ENCODE data around the gene TSPAN9.

Gene TSPAN9

GRCh38 chr12:3123729-3124128, 46.5 kb downstream of the TSPAN9 start:
- Histone ChIP-seq H3K27ac (no peak overlapping the region), H3K4me3 (no peak overlapping the region), H3K9me3 (ENCODE audit: low read depth, low read length) (no peaks in the 10 kb centered on the region; the same call in 1 of the 2 replicates), H3K9ac (ENCODE audit: insufficient read length) (no peak overlapping the region), H3K36me3 (ENCODE audit: insufficient read depth, low read length) (no peaks in the 10 kb centered on the region)
- DNase-seq (ENCODE audit: low read depth, low spot score): no peak
- TF ChIP-seq POLR2AphosphoS5 (IDR thresholded peaks at IDR 0.05; ENCODE audit: borderline replicate concordance, low read depth, low read length): no peak
- no peak for TF ChIP-seq EZH2 (IDR thresholded peaks at IDR 0.05)
- TF ChIP-seq FOXP2 (optimal IDR thresholded peaks at IDR 0.05; ENCODE audit: control extremely low read depth, extremely low read length, insufficient read depth): no peak

GRCh38 chr12:3124917-3125316, 47.7 kb downstream of the TSPAN9 start:
- Histone ChIP-seq H3K9me3 (ENCODE audit: low read depth, low read length) (no peaks in the 10 kb centered on the region; the same call in 1 of the 2 replicates), H3K9ac (ENCODE audit: insufficient read length) (no peak overlapping the region), H3K27ac (no peak overlapping the region), H3K4me3 (no peak overlapping the region), H3K36me3 (ENCODE audit: insufficient read depth, low read length) (no peaks in the 10 kb centered on the region)
- DNase-seq (ENCODE audit: low read depth, low spot score): no peak
- TF ChIP-seq POLR2AphosphoS5 (IDR thresholded peaks at IDR 0.05; ENCODE audit: borderline replicate concordance, low read depth, low read length) (no peak), EZH2 (IDR thresholded peaks at IDR 0.05) (no peak), FOXP2 (optimal IDR thresholded peaks at IDR 0.05; ENCODE audit: control extremely low read depth, extremely low read length, insufficient read depth) (no peak)

GRCh38 chr12:3125674-3126073, 48.5 kb downstream of the TSPAN9 start:
- H3K4me3 ChIP-seq: no peak overlapping the region
- TF ChIP-seq EZH2 (IDR thresholded peaks at IDR 0.05) (no peak), POLR2AphosphoS5 (IDR thresholded peaks at IDR 0.05; ENCODE audit: borderline replicate concordance, low read depth, low read length) (no peak), FOXP2 (optimal IDR thresholded peaks at IDR 0.05; ENCODE audit: control extremely low read depth, extremely low read length, insufficient read depth) (no peak)
- H3K36me3 ChIP-seq (ENCODE audit: insufficient read depth, low read length): no peaks in the 10 kb centered on the region
- no peak overlapping the region for H3K27ac ChIP-seq
- no peak overlapping the region for H3K9ac ChIP-seq (ENCODE audit: insufficient read length)
- no peak for DNase-seq (ENCODE audit: low read depth, low spot score)
- H3K9me3 ChIP-seq (ENCODE audit: low read depth, low read length): no peaks in the 10 kb centered on the region; the same call in 1 of the 2 replicates

GRCh38 chr12:3127832-3128231, 50.7 kb downstream of the TSPAN9 start:
- no peaks in the 10 kb centered on the region for H3K36me3 ChIP-seq (ENCODE audit: insufficient read depth, low read length)
- no peak overlapping the region for H3K9ac ChIP-seq (ENCODE audit: insufficient read length)
- no peak overlapping the region for H3K4me3 ChIP-seq
- no peak for DNase-seq (ENCODE audit: low read depth, low spot score)
- no peak overlapping the region for H3K27ac ChIP-seq
- H3K9me3 ChIP-seq (ENCODE audit: low read depth, low read length): no peaks in the 10 kb centered on the region; the same call in 1 of the 2 replicates
- TF ChIP-seq FOXP2 (optimal IDR thresholded peaks at IDR 0.05; ENCODE audit: control extremely low read depth, extremely low read length, insufficient read depth) (no peak), EZH2 (IDR thresholded peaks at IDR 0.05) (no peak), POLR2AphosphoS5 (IDR thresholded peaks at IDR 0.05; ENCODE audit: borderline replicate concordance, low read depth, low read length) (no peak)

- H3K9me3 ChIP-seq (ENCODE audit: low read depth, low read length): no peaks in the 10 kb centered on the region; the same call in 1 of the 2 replicates
- no peak for DNase-seq (ENCODE audit: low read depth, low spot score)
- no peak overlapping the region for H3K9ac ChIP-seq (ENCODE audit: insufficient read length)
- H3K4me3 ChIP-seq: no peak overlapping the region
- no peak overlapping the region for H3K27ac ChIP-seq
- TF ChIP-seq POLR2AphosphoS5 (IDR thresholded peaks at IDR 0.05; ENCODE audit: borderline replicate concordance, low read depth, low read length) (no peak), FOXP2 (optimal IDR thresholded peaks at IDR 0.05; ENCODE audit: control extremely low read depth, extremely low read length, insufficient read depth) (no peak), EZH2 (IDR thresholded peaks at IDR 0.05) (no peak)
- H3K36me3 ChIP-seq (ENCODE audit: insufficient read depth, low read length): no peaks in the 10 kb centered on the region
Observed at GRCh38 chr12:3128498-3129293, 51.5 kb downstream of the TSPAN9 start.

GRCh38 chr12:3129301-3130056, 52.3 kb downstream of the TSPAN9 start:
- Histone ChIP-seq H3K9ac (ENCODE audit: insufficient read length) (no peak overlapping the region), H3K9me3 (ENCODE audit: low read depth, low read length) (no peaks in the 10 kb centered on the region; the same call in 1 of the 2 replicates), H3K4me3 (no peak overlapping the region), H3K27ac (no peak overlapping the region), H3K36me3 (ENCODE audit: insufficient read depth, low read length) (no peaks in the 10 kb centered on the region)
- TF ChIP-seq POLR2AphosphoS5 (IDR thresholded peaks at IDR 0.05; ENCODE audit: borderline replicate concordance, low read depth, low read length) (no peak), FOXP2 (optimal IDR thresholded peaks at IDR 0.05; ENCODE audit: control extremely low read depth, extremely low read length, insufficient read depth) (no peak), EZH2 (IDR thresholded peaks at IDR 0.05) (no peak)
- DNase-seq (ENCODE audit: low read depth, low spot score): no peak

GRCh38 chr12:3130057-3130830, 53.1 kb downstream of the TSPAN9 start:
- no peak for TF ChIP-seq EZH2 (IDR thresholded peaks at IDR 0.05)
- TF ChIP-seq POLR2AphosphoS5 (IDR thresholded peaks at IDR 0.05; ENCODE audit: borderline replicate concordance, low read depth, low read length): no peak
- TF ChIP-seq FOXP2 (optimal IDR thresholded peaks at IDR 0.05; ENCODE audit: control extremely low read depth, extremely low read length, insufficient read depth): no peak
- no peak overlapping the region for H3K9ac ChIP-seq (ENCODE audit: insufficient read length)
- no peak for DNase-seq (ENCODE audit: low read depth, low spot score)
- no peaks in the 10 kb centered on the region for H3K9me3 ChIP-seq (ENCODE audit: low read depth, low read length)
- no peaks in the 10 kb centered on the region for H3K36me3 ChIP-seq (ENCODE audit: insufficient read depth, low read length)
- H3K27ac ChIP-seq: no peak overlapping the region
- H3K4me3 ChIP-seq: no peak overlapping the region

GRCh38 chr12:3131129-3131528, 54.0 kb downstream of the TSPAN9 start:
- no peak overlapping the region for H3K27ac ChIP-seq
- DNase-seq (ENCODE audit: low read depth, low spot score): no peak
- no peaks in the 10 kb centered on the region for H3K36me3 ChIP-seq (ENCODE audit: insufficient read depth, low read length)
- H3K9me3 ChIP-seq (ENCODE audit: low read depth, low read length): no peaks in the 10 kb centered on the region
- H3K4me3 ChIP-seq: no peak overlapping the region
- TF ChIP-seq EZH2 (IDR thresholded peaks at IDR 0.05): no peak
- TF ChIP-seq FOXP2 (optimal IDR thresholded peaks at IDR 0.05; ENCODE audit: control extremely low read depth, extremely low read length, insufficient read depth): no peak
- no peak for TF ChIP-seq POLR2AphosphoS5 (IDR thresholded peaks at IDR 0.05; ENCODE audit: borderline replicate concordance, low read depth, low read length)
- no peak overlapping the region for H3K9ac ChIP-seq (ENCODE audit: insufficient read length)

Data from SK-N-MC (cell line).